Measurements from ENCODE around the gene ICOS.
"Not testable (repeated sequence)": the region's sequence is repeated elsewhere in the genome, so short reads cannot be mapped to it uniquely, and the experiment has no call there.

ICOS gene

GRCh38 chr2:203936949-203937348 lies 386 bp downstream of the ICOS start:
- peak overlapping the region; percentile 87 to 97 for H3K27ac Mint-ChIP-seq
- peak; percentile 6 for ATAC-seq
- peaks cover 0 to 4% of the 10 kb centered on the region in 2 donors for H3K9me3 Mint-ChIP-seq
- no peak for DNase-seq
- peak overlapping the region; percentile 75 to 97 for H3K4me3 Mint-ChIP-seq
- H3K27me3 Mint-ChIP-seq: no peaks in the 10 kb centered on the region
- peaks cover 42% of the 10 kb centered on the region for H3K4me1 Mint-ChIP-seq

GRCh38 chr2:203937788-203938187 lies 1.2 kb downstream of the ICOS start:
- Mint-ChIP-seq H3K27ac (peak overlapping the region; percentile 74 to 93), H3K4me3 (peak overlapping the region; percentile 89 to 97), H3K4me1 (peaks cover 37% of the 10 kb centered on the region), H3K9me3 (peaks cover 0 to 4% of the 10 kb centered on the region in 2 donors), H3K27me3 (no peaks in the 10 kb centered on the region)
- DNase-seq (no peak), ATAC-seq (no peak)

- Mint-ChIP-seq H3K27ac (peak overlapping the region; percentile 95 to 97), H3K4me3 (peak overlapping the region; percentile 89 to 97), H3K27me3 (no peaks in the 10 kb centered on the region), H3K9me3 (no peaks in the 10 kb centered on the region), H3K4me1 (peaks cover 37% of the 10 kb centered on the region)
- DNase-seq (no peak), ATAC-seq (peak; percentile 48)
Observed at GRCh38 chr2:203940039-203940438, 3.5 kb downstream of the ICOS start.

GRCh38 chr2:203943493-203944382 lies 7.2 kb downstream of the ICOS start:
- Mint-ChIP-seq H3K4me3 (peak overlapping the region; percentile 71 to 89), H3K4me1 (peaks cover 59% of the 10 kb centered on the region), H3K27ac (peak overlapping the region; percentile 35 to 47)
- not testable (repeated sequence) for H3K9me3 Mint-ChIP-seq, ATAC-seq, DNase-seq, H3K27me3 Mint-ChIP-seq

GRCh38 chr2:203948733-203949132 lies 12.2 kb downstream of the ICOS start:
- Mint-ChIP-seq H3K9me3 (no peaks in the 10 kb centered on the region), H3K4me3 (peak overlapping the region; percentile 21 to 83), H3K27me3 (no peaks in the 10 kb centered on the region), H3K4me1 (peaks cover 91% of the 10 kb centered on the region), H3K27ac (peak overlapping the region in 1 of 2 donors; percentile 67)
- ATAC-seq: peak; percentile 14
- DNase-seq: no peak

- no peaks in the 10 kb centered on the region for H3K27me3 Mint-ChIP-seq
- H3K27ac Mint-ChIP-seq: peak overlapping the region; percentile 0 to 82
- DNase-seq: no peak
Observed at GRCh38 chr2:203949228-203949627, 12.7 kb downstream of the ICOS start.

GRCh38 chr2:203951366-203951902 lies 14.9 kb downstream of the ICOS start:
- Mint-ChIP-seq H3K4me3 (peak overlapping the region; percentile 83 to 84), H3K27ac (peak overlapping the region; percentile 19 to 75), H3K27me3 (no peaks in the 10 kb centered on the region), H3K9me3 (no peaks in the 10 kb centered on the region), H3K4me1 (peaks cover 81% of the 10 kb centered on the region)
- ATAC-seq (peak; percentile 70), DNase-seq (peak in 1 of 2 donors; percentile 33)

More at GRCh38 chr2:203949228-203949627, 12.7 kb downstream of the ICOS start:
- Mint-ChIP-seq H3K4me1 (peaks cover 90% of the 10 kb centered on the region), H3K4me3 (peak overlapping the region; percentile 60 to 83), H3K9me3 (no peaks in the 10 kb centered on the region)
- peak; percentile 68 for ATAC-seq

- Mint-ChIP-seq H3K27me3 (no peaks in the 10 kb centered on the region), H3K9me3 (no peaks in the 10 kb centered on the region), H3K4me3 (no peak overlapping the region), H3K4me1 (peaks cover 26% of the 10 kb centered on the region), H3K27ac (no peak overlapping the region)
- no peak for DNase-seq
- ATAC-seq: no peak
Observed at GRCh38 chr2:203959265-203959664, 22.7 kb downstream of the ICOS start.

GRCh38 chr2:203959672-203960071 lies 23.1 kb downstream of the ICOS start:
- Mint-ChIP-seq H3K27ac (peak overlapping the region in 1 of 2 donors; percentile 40), H3K9me3 (no peaks in the 10 kb centered on the region), H3K4me3 (no peak overlapping the region), H3K4me1 (peaks cover 24% of the 10 kb centered on the region), H3K27me3 (no peaks in the 10 kb centered on the region)
- no peak for ATAC-seq
- no peak for DNase-seq

GRCh38 chr2:203960811-203961210 lies 24.2 kb downstream of the ICOS start:
- Mint-ChIP-seq H3K27me3 (no peaks in the 10 kb centered on the region), H3K4me3 (no peak overlapping the region), H3K4me1 (peaks cover 13% of the 10 kb centered on the region), H3K9me3 (no peaks in the 10 kb centered on the region), H3K27ac (no peak overlapping the region)
- ATAC-seq (no peak), DNase-seq (no peak)

- H3K27me3 Mint-ChIP-seq, H3K4me1 Mint-ChIP-seq, H3K27ac Mint-ChIP-seq, DNase-seq, H3K4me3 Mint-ChIP-seq, H3K9me3 Mint-ChIP-seq, ATAC-seq: not testable (repeated sequence)
Observed at GRCh38 chr2:203965190-203965589, 28.6 kb downstream of the ICOS start.

GRCh38 chr2:203971251-203971650 lies 34.7 kb downstream of the ICOS start:
- Mint-ChIP-seq H3K27me3 (no peaks in the 10 kb centered on the region), H3K27ac (no peak overlapping the region), H3K4me3 (no peak overlapping the region), H3K4me1 (peaks cover 8% of the 10 kb centered on the region), H3K9me3 (no peaks in the 10 kb centered on the region)
- DNase-seq: no peak
- ATAC-seq: no peak

GRCh38 chr2:203972066-203972465 lies 35.5 kb downstream of the ICOS start:
- Mint-ChIP-seq H3K4me1 (peaks cover 8% of the 10 kb centered on the region), H3K27ac (no peak overlapping the region), H3K27me3 (no peaks in the 10 kb centered on the region), H3K9me3 (no peaks in the 10 kb centered on the region), H3K4me3 (no peak overlapping the region)
- DNase-seq (no peak), ATAC-seq (peak; percentile 31)

GRCh38 chr2:203973000-203973399 lies 36.4 kb downstream of the ICOS start:
- H3K27ac Mint-ChIP-seq: peak overlapping the region in 1 of 2 donors; percentile 15
- peaks cover 8% of the 10 kb centered on the region for H3K4me1 Mint-ChIP-seq
- H3K4me3 Mint-ChIP-seq: no peak overlapping the region

GRCh38 chr2:203973676-203974075 lies 37.1 kb downstream of the ICOS start:
- H3K4me1 Mint-ChIP-seq: peaks cover 8% of the 10 kb centered on the region
- DNase-seq: no peak
- peak; percentile 85 for ATAC-seq
- H3K27me3 Mint-ChIP-seq: no peaks in the 10 kb centered on the region
- no peak overlapping the region for H3K4me3 Mint-ChIP-seq
- no peak overlapping the region for H3K27ac Mint-ChIP-seq
- no peaks in the 10 kb centered on the region for H3K9me3 Mint-ChIP-seq

More at GRCh38 chr2:203973000-203973399, 36.4 kb downstream of the ICOS start:
- Mint-ChIP-seq H3K27me3 (no peaks in the 10 kb centered on the region), H3K9me3 (no peaks in the 10 kb centered on the region)
- ATAC-seq: no peak
- no peak for DNase-seq

- DNase-seq (no peak), ATAC-seq (no peak)
- no peak overlapping the region for H3K27ac Mint-ChIP-seq
Observed at GRCh38 chr2:203975912-203976311, 39.3 kb downstream of the ICOS start.

More at GRCh38 chr2:203975912-203976311, 39.3 kb downstream of the ICOS start:
- Mint-ChIP-seq H3K4me3 (no peak overlapping the region), H3K4me1 (peaks cover 8% of the 10 kb centered on the region), H3K27me3 (no peaks in the 10 kb centered on the region), H3K9me3 (peaks cover 0 to 2% of the 10 kb centered on the region in 2 donors)
